SK-N-SH (cell line): Measurements from ENCODE around the gene EIF4E. TPM values are rescaled to one million over a fixed set of nuclear protein-coding genes. Genes with fewer than 3 reads are reported as not detected.
"Not testable (repeated sequence)": the region's sequence is repeated elsewhere in the genome, so short reads cannot be mapped to it uniquely, and the experiment has no call there.

ENCODE experiments used
- CTCF ChIA-PET: fragments of 300-600, 350-600 bp; formaldehyde crosslinking; extraction: SDS; loops from one replicate; lab custom pipeline; 2021; lab: Yijun Ruan, JAX
- POLR2A ChIA-PET: fragments of 350-600 bp; sonication (Branson Sonifier 250); formaldehyde crosslinking; extraction: SDS; loops from one replicate; lab custom pipeline; 2020; ENCODE audit warnings: antibody characterized with exemption, inconsistent platforms; lab: Yijun Ruan, JAX
- DNase-seq: peaks from one replicate; pipeline ENCODE4 v3.0.0; 2012
- H2AFZ ChIP-seq: fragments of 200-600 bp; sonication (generic); 2 replicates; pipeline ENCODE4 v1.8.1; 2016; ENCODE audit warnings: antibody characterized with exemption, mild to moderate bottlenecking, low read depth
- H3F3A ChIP-seq: fragments of 200-600 bp; sonication (generic); replicated peaks from 2 replicates; pipeline ENCODE3; 2016; ENCODE audit warnings: antibody characterized with exemption, mild to moderate bottlenecking; ENCODE audit not compliant: insufficient read depth
- H3K27ac ChIP-seq, 2 experiments: fragments of 200-500 bp in 1 of 2; fragments of 200-600 bp in 1 of 2; sonication (Bioruptor generic) in 1 of 2; sonication (generic), shearing (Covaris generic) in 1 of 2; 2 replicates each; pipeline versions ENCODE4 v1.5.1 to v1.6.1; 2014 to 2016; ENCODE audit warnings: low read depth in 2 of 2, inconsistent platforms in 1 of 2, low read length in 1 of 2, mild to moderate bottlenecking in 1 of 2, mixed read lengths in 1 of 2
- H3K27me3 ChIP-seq: fragments of 200-600 bp; sonication (generic), shearing (Covaris generic); 2 replicates; pipeline ENCODE4 v1.6.1; 2016; ENCODE audit warnings: mixed run types; ENCODE audit not compliant: insufficient read depth
- H3K36me3 ChIP-seq, 2 experiments: fragments of 200-500 bp in 1 of 2; fragments of 200-600 bp in 1 of 2; sonication (Bioruptor generic) in 1 of 2; sonication (generic) in 1 of 2; replicated peaks in 1 of 2; 2 replicates each; pipeline versions ENCODE3 to v1.5.1; 2014 to 2016; ENCODE audit warnings: low read length in 1 of 2, mild to moderate bottlenecking in 1 of 2; ENCODE audit not compliant: insufficient read depth in 2 of 2, control insufficient read depth in 1 of 2
- H3K4me1 ChIP-seq, 2 experiments: fragments of 200-500 bp in 1 of 2; fragments of 200-600 bp in 1 of 2; sonication (Bioruptor generic) in 1 of 2; sonication (generic), shearing (Covaris generic) in 1 of 2; 2 replicates each; pipeline versions ENCODE4 v1.5.1 to v1.6.1; 2014 to 2016; ENCODE audit warnings: low read depth in 1 of 2, low read length in 1 of 2, mixed run types in 1 of 2; ENCODE audit not compliant: insufficient read depth in 2 of 2, control insufficient read depth in 1 of 2
- H3K4me2 ChIP-seq: fragments of 200-600 bp; sonication (generic), shearing (Covaris generic); 2 replicates; pipeline ENCODE4 v1.6.1; 2017; ENCODE audit warnings: mixed run types
- H3K4me3 ChIP-seq, 2 experiments: fragments of 200-500 bp in 1 of 2; fragments of 200-600 bp in 1 of 2; sonication (Bioruptor generic) in 1 of 2; sonication (generic), shearing (Covaris generic) in 1 of 2; 2 replicates each; pipeline versions ENCODE4 v1.5.1 to v1.8.1; 2014 to 2016; ENCODE audit warnings: low read depth in 2 of 2, inconsistent platforms in 1 of 2, low read length in 1 of 2, mild to moderate bottlenecking in 1 of 2, mixed read lengths in 1 of 2, moderate library complexity in 1 of 2
- H3K79me2 ChIP-seq: fragments of 200-600 bp; sonication (generic); 2 replicates; pipeline ENCODE4 v1.8.1; 2017; ENCODE audit warnings: mild to moderate bottlenecking; ENCODE audit not compliant: insufficient read depth
- H3K9ac ChIP-seq: fragments of 200-600 bp; sonication (generic); 2 replicates; pipeline ENCODE4 v1.6.1; 2017; ENCODE audit warnings: mixed run types
- H3K9me2 ChIP-seq: fragments of 200-600 bp; sonication (generic); 2 replicates; pipeline ENCODE4 v1.6.1; 2017; ENCODE audit warnings: mixed run types
- H3K9me3 ChIP-seq: fragments of 200-600 bp; sonication (generic); 2 replicates; pipeline ENCODE4 v1.6.1; 2017; ENCODE audit warnings: mixed run types, mild to moderate bottlenecking, moderate library complexity
- H4K20me1 ChIP-seq: fragments of 200-600 bp; sonication (generic); 2 replicates; pipeline ENCODE4 v1.6.1; 2017; ENCODE audit warnings: mild to moderate bottlenecking, mixed run types; ENCODE audit not compliant: insufficient read depth
- CHD2 ChIP-seq: fragments of 150-350 bp; IDR thresholded peaks from 2 replicates; pipeline ENCODE4 v1.6.1; 2018; ENCODE audit warnings: low read length; ENCODE audit not compliant: partially characterized antibody
- EP300 ChIP-seq, 2 experiments: IDR thresholded peaks; 2 replicates each; pipeline versions ENCODE4 v1.4.0 to v1.6.1; 2012; ENCODE audit warnings: borderline replicate concordance in 1 of 2, low read depth in 1 of 2, low read length in 1 of 2
- FOXM1 ChIP-seq: IDR thresholded peaks from 2 replicates; pipeline ENCODE4 v1.4.0; 2012; ENCODE audit warnings: low read depth, mild to moderate bottlenecking
- JUND ChIP-seq: IDR thresholded peaks from 2 replicates; pipeline ENCODE4 v1.4.0; 2012
- MAX ChIP-seq: IDR thresholded peaks from 2 replicates; pipeline ENCODE4 v1.4.0; 2012; ENCODE audit warnings: low read depth
- MEF2A ChIP-seq: IDR thresholded peaks from 2 replicates; pipeline ENCODE4 v1.4.0; 2012; ENCODE audit warnings: low read depth, borderline replicate concordance
- NFIC ChIP-seq: IDR thresholded peaks from 2 replicates; pipeline ENCODE4 v1.4.0; 2012; ENCODE audit warnings: borderline replicate concordance
- PBX3 ChIP-seq: IDR thresholded peaks from 2 replicates; pipeline ENCODE4; 2012
- RFX5 ChIP-seq: IDR thresholded peaks from 2 replicates; pipeline ENCODE4 v1.6.1; 2012; ENCODE audit warnings: mild to moderate bottlenecking, improper control_type of control experiment, low read length
- SIN3A ChIP-seq: IDR thresholded peaks from 2 replicates; pipeline ENCODE4 v1.6.1; 2012; ENCODE audit warnings: low read depth, mild to moderate bottlenecking, low read length, moderate library complexity, borderline replicate concordance
- SMC3 ChIP-seq: IDR thresholded peaks from 2 replicates; pipeline ENCODE4 v1.6.1; 2012; ENCODE audit warnings: low read depth, low read length, improper control_type of control experiment
- TCF12 ChIP-seq: IDR thresholded peaks from 2 replicates; pipeline ENCODE4 v1.4.0; 2012
- USF1 ChIP-seq: IDR thresholded peaks from 2 replicates; pipeline ENCODE4 v1.4.0; 2012; ENCODE audit warnings: low read depth, borderline replicate concordance
- ZBTB33 ChIP-seq: IDR thresholded peaks from 2 replicates; pipeline ENCODE4 v1.4.0; 2012; ENCODE audit warnings: low read depth, borderline replicate concordance
- WGBS: methylation state at CpG from one replicate; pipeline ENCODE4 v1.1.6; 2017; ENCODE audit warnings: low lambda C conversion rate; 5-methylcytosine and 5-hydroxymethylcytosine counted together
- polyA plus RNA-seq, 3 experiments: library from polyadenylated mRNA; depleted of rRNA; stranded (reverse); fragments of >200 nt; gene quantifications; 2 replicates each; pipeline ENCODE4 v1.2.3, GENCODE V29; 2012

Gene EIF4E
- polyA plus RNA-seq, 1 of the 3 experiments (the other 2 are of a cell fraction): 59.8 TPM

- TF ChIP-seq PBX3: no peak
Measured at GRCh38 chr4:98850937-98851336, 78.0 kb downstream of the EIF4E start (continued).

- Histone ChIP-seq H3K36me3 (no peaks in the 10 kb centered on the region), H3F3A (peaks cover 4% of the 10 kb centered on the region), H2AFZ (no peak overlapping the region), H4K20me1 (no peaks in the 10 kb centered on the region), H3K27ac (no peak overlapping the region), H3K9ac (no peak overlapping the region)
- CTCF ChIA-PET: no interaction called here
- TF ChIP-seq MAX: no peak
- TF ChIP-seq ZBTB33: no peak
- no peak for TF ChIP-seq SIN3A
- TF ChIP-seq, all 33 proteins: peak for 0
- Histone ChIP-seq H3K79me2 (no peaks in the 10 kb centered on the region), H3K9me3 (peaks cover 14% of the 10 kb centered on the region), H3K9me2 (no peaks in the 10 kb centered on the region), H3K4me3 (no peak overlapping the region), H3K27me3 (no peaks in the 10 kb centered on the region), H3K4me1 (no peaks in the 10 kb centered on the region), H3K4me2 (no peak overlapping the region)
- POLR2A ChIA-PET: no interaction called here
- no peak for DNase-seq
- 16% methylated on average over 1 of the region's 1 CpG for WGBS
Measured at GRCh38 chr4:98848448-98848847, 80.5 kb downstream of the EIF4E start.

GRCh38 chr4:98845960-98846359, 83.0 kb downstream of the EIF4E start:
- Histone ChIP-seq H3F3A (peaks cover 4% of the 10 kb centered on the region), H3K27me3 (no peaks in the 10 kb centered on the region), H3K9ac (no peak overlapping the region), H2AFZ (no peak overlapping the region), H3K9me2 (no peaks in the 10 kb centered on the region), H3K79me2 (no peaks in the 10 kb centered on the region), H3K36me3 (no peaks in the 10 kb centered on the region), H3K4me1 (no peaks in the 10 kb centered on the region), H3K4me3 (no peak overlapping the region), H3K4me2 (no peak overlapping the region), H3K9me3 (peaks cover 14% of the 10 kb centered on the region), H3K27ac (no peak overlapping the region), H4K20me1 (no peaks in the 10 kb centered on the region)
- DNase-seq: no peak
- ChIA-PET POLR2A (no interaction called here), CTCF (no interaction called here)
- TF ChIP-seq NFIC (no peak), RFX5 (no peak), FOXM1 (no peak), SIN3A (no peak), JUND (no peak), TCF12 (no peak), USF1 (no peak), EP300 (IDR thresholded peaks at IDR 0.05; ENCODE audit: borderline replicate concordance in 1 of 2, low read depth in 1 of 2, low read length in 1 of 2) (no peak), MEF2A (no peak), SMC3 (no peak), CHD2 (no peak)

GRCh38 chr4:98842917-98843316, 86.0 kb downstream of the EIF4E start:
- H3K79me2 ChIP-seq, H3K4me2 ChIP-seq, H3F3A ChIP-seq, H3K4me3 ChIP-seq, H3K36me3 ChIP-seq, H3K9me2 ChIP-seq, H3K4me1 ChIP-seq, CTCF ChIA-PET, H2AFZ ChIP-seq, H4K20me1 ChIP-seq, DNase-seq, H3K27me3 ChIP-seq, H3K27ac ChIP-seq, H3K9ac ChIP-seq, POLR2A ChIA-PET: not testable (repeated sequence)
- peaks cover 14% of the 10 kb centered on the region for H3K9me3 ChIP-seq
- WGBS: 61% methylated on average over 11 of the region's 11 CpGs
